K562 (cell line): ENCODE results near the gene ANKS3. TPM values are rescaled to one million over a fixed set of nuclear protein-coding genes. Genes with fewer than 3 reads are reported as not detected.

ENCODE experiments used
- BRF1 ChIP-seq: IDR thresholded peaks from 3 replicates; pipeline ENCODE4 v1.6.1; 2011; ENCODE audit warnings: borderline replicate concordance, mild to moderate bottlenecking; ENCODE audit not compliant: insufficient read length; ENCODE audit errors: extremely low read depth
- CREB3 ChIP-seq: fragments of 450-650 bp; conservative IDR thresholded peaks from 2 replicates; pipeline ENCODE4 v1.6.1; 2016; ENCODE audit warnings: missing genetic modification characterization, low read depth, mild to moderate bottlenecking, missing compliant biosample characterization, moderate library complexity
- E4F1 ChIP-seq: fragments of 250-450 bp; sonication (Bioruptor Pico); IDR thresholded peaks from 2 replicates; pipeline ENCODE4 v1.5.0; 2021; ENCODE audit warnings: mild to moderate bottlenecking, borderline replicate concordance
- L3MBTL2 ChIP-seq: fragments of 450-650 bp; IDR thresholded peaks from 2 replicates; pipeline ENCODE4 v1.6.1; 2016; ENCODE audit warnings: mild to moderate bottlenecking, moderate library complexity
- PHF8 ChIP-seq: fragments of 200-600 bp; sonication (generic); IDR thresholded peaks from 2 replicates; pipeline ENCODE4 v1.6.1; 2012; ENCODE audit warnings: mixed run types, mild to moderate bottlenecking, inconsistent platforms, low read length, moderate library complexity, borderline replicate concordance
- TFAP4 ChIP-seq: sonication (generic); formaldehyde crosslinking; IDR thresholded peaks from 2 replicates; pipeline ENCODE4 v1.8.0; 2022; ENCODE audit warnings: missing genetic modification reagents, mild to moderate bottlenecking, moderate library complexity, borderline replicate concordance
- polyA plus RNA-seq, 8 experiments: library from polyadenylated mRNA; depleted of rRNA in 4 of 8; stranded (reverse) in 5 of 8; unstranded in 3 of 8; fragments of >200 nt; fragmentation: Nextera tagmentation in 2 of 8; fragmentation: Illumina TruSeq in 1 of 8; extraction: Ambion mirVana in 2 of 8; extraction: Trizol in 1 of 8; gene quantifications; 2 replicates each; pipeline versions ENCODE4 v1.2.1 to v1.2.3, GENCODE V29; 2011 to 2014; ENCODE audit warnings: inconsistent platforms in 1 of 8, missing spikeins in 1 of 8
- total RNA-seq, 7 experiments: library from RNA; depleted of rRNA in 6 of 7; stranded (reverse); fragments of >200 nt in 6 of 7; fragmentation: Illumina TruSeq in 2 of 7; extraction: Trizol in 2 of 7; gene quantifications; 2 replicates each; pipeline versions ENCODE4 v1.2.1 to v1.2.3, GENCODE V29; 2011 to 2021; ENCODE audit warnings: low replicate concordance in 1 of 7
- TF ChIP-seq, protein P1 (sequence below), 2 experiments: IDR thresholded peaks; 2 replicates each; pipeline ENCODE4 v1.6.1; 2011; ENCODE audit warnings: borderline replicate concordance in 1 of 2, control low read depth in 1 of 2, low read depth in 1 of 2, low read length in 1 of 2, mild to moderate bottlenecking in 1 of 2, mixed read lengths in 1 of 2, moderate library complexity in 1 of 2; ENCODE audit not compliant: insufficient read depth in 1 of 2, insufficient read length in 1 of 2, poor library complexity in 1 of 2, severe bottlenecking in 1 of 2; ENCODE audit errors: extremely low read depth in 1 of 2

ANKS3 gene
- total and polyA plus RNA-seq, 9 of the 15 experiments (the other 6 are each of a cell fraction or from before 2014, with no cell fraction given): 0.43 to 25.7 (median 14.8) TPM

DNA sequence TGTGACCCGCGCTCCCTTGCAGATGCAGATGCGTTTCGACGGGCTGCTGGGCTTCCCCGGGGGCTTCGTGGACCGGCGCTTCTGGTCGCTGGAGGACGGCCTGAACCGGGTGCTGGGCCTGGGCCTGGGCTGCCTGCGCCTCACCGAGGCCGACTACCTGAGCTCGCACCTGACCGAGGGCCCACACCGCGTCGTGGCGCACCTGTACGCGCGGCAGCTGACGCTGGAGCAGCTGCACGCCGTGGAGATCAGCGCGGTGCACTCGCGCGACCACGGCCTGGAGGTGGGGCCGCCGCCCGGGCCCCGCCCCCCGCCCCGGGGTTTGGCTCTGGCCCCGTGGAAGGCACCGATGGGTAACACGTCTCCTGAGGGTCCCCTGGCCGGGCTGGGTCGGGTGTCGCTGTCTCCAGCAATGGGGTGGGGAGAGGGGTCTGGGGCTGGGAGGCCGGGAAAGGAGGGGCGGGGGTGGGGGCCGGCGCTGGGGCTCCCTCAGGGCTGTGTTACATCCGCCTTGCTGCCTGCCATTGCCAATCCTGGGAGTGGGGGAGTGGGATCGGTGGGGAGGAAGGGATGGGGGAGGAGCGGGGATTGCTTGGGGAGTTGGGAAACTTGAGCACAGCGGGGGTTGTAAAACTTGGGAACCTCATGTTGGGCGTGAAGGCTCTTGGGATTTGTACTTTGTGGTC, 40.0 kb downstream of the ANKS3 start (continued):
- no peak for TF ChIP-seq CREB3 (tag)
- TF ChIP-seq L3MBTL2: peak; percentile 2; the same call in 1 of the 2 replicates
- TF ChIP-seq, protein P1, sequence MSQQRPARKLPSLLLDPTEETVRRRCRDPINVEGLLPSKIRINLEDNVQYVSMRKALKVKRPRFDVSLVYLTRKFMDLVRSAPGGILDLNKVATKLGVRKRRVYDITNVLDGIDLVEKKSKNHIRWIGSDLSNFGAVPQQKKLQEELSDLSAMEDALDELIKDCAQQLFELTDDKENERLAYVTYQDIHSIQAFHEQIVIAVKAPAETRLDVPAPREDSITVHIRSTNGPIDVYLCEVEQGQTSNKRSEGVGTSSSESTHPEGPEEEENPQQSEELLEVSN (IDR thresholded peaks at IDR 0.05; ENCODE audit: borderline replicate concordance in 1 of 2, extremely low read depth in 1 of 2, insufficient read depth in 1 of 2, insufficient read length in 1 of 2, low read depth in 1 of 2, low read length in 1 of 2, poor library complexity in 1 of 2, severe bottlenecking in 1 of 2): peak in 1 of 2 experiments; percentile 38
- TF ChIP-seq BRF1: no peak
- TF ChIP-seq E4F1 (CRISPR knock-in tag): no peak
- TF ChIP-seq TFAP4 (CRISPR knock-in tag): peak; percentile 51; the same call in 1 of the 2 replicates
- peak; percentile 46; the same call in 1 of the 2 replicates for TF ChIP-seq PHF8
